Measurements from ENCODE around the gene RGS7.

Gene RGS7

DNA sequence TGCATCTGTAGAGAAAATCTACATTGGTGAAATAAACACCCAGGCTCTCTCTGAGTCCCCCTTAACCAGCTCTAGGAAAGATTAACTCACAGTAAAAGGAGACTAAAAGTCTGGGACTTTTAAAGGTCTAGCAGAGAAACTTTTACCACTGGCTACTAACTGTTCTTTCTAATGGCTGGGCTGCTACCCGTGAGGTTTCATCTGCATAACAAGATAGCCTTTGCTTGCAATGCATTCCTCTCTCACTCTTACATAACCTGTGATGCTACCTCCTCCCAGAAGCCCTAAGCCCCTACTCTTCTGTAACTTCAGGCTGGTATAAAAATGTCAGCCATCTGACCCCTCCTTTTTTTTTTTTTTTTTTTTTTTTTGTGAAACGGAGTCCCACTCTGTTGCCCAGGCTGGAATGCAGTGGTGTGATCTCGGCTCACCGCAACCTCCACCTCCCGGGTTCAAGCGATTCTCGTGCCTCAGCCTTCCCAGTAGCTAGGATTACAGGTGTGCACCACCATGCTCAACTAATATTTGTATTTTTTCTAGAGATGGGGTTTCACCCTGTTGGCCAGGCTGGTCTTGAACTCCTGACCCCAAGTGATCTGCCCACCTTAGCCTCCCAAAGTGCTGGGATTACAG, 344.2 kb downstream of the RGS7 start:
- Histone ChIP-seq H2BK15ac (ENCODE audit: low read length) (no peak overlapping the region), H4K91ac (ENCODE audit: low read depth, low read length, poor library complexity) (no peak overlapping the region), H2AK5ac (ENCODE audit: low read depth, low read length) (no peak overlapping the region), H3K18ac (ENCODE audit: low read length) (no peak overlapping the region), H3K9ac (ENCODE audit: low read depth, low read length, poor library complexity) (no peak overlapping the region), H4K8ac (ENCODE audit: low read depth, low read length) (no peak overlapping the region), H3K4ac (ENCODE audit: low read length) (no peak overlapping the region), H3K4me3 (ENCODE audit: low read length in 2 of 2) (no peak overlapping the region), H3K4me1 (ENCODE audit: control insufficient read depth in 2 of 2, insufficient read depth in 1 of 2, low read depth in 1 of 2, low read length in 2 of 2) (no peaks in the 10 kb centered on the region), H2BK120ac (ENCODE audit: low read depth, low read length) (no peak overlapping the region), H2BK5ac (ENCODE audit: low read length) (no peak overlapping the region), H3K9me3 (replicated peaks in 1 of 2; ENCODE audit: control insufficient read depth in 2 of 2, insufficient read depth in 1 of 2, low read depth in 1 of 2, low read length in 2 of 2) (no peaks in the 10 kb centered on the region), H3K36me3 (replicated peaks in 1 of 2; ENCODE audit: control insufficient read depth in 2 of 2, insufficient read depth in 2 of 2, low read length in 2 of 2) (no peaks in the 10 kb centered on the region), H3K23ac (ENCODE audit: low read depth, low read length, poor library complexity) (no peak overlapping the region), H2AFZ (ENCODE audit: low read length) (no peak overlapping the region), H3K4me2 (ENCODE audit: insufficient read depth, low read length, poor library complexity, severe bottlenecking) (no peak overlapping the region), H3K27me3 (ENCODE audit: control insufficient read depth in 3 of 3, insufficient read depth in 3 of 3, low read depth in 1 of 3, low read length in 3 of 3) (no peaks in the 10 kb centered on the region), H3K27ac (replicated peaks; ENCODE audit: low read length) (no peak overlapping the region), H3K14ac (ENCODE audit: low read length) (no peak overlapping the region), H3K79me1 (ENCODE audit: low read depth, low read length) (no peaks in the 10 kb centered on the region), H2BK12ac (ENCODE audit: low read length) (no peak overlapping the region)
- no CpG with 5 or more reads among the region's 7 CpGs for WGBS, 2 donors (ENCODE audit: extremely low coverage in 2 of 2, insufficient read length in 2 of 2, insufficient replicate concordance in 1 of 2)
- DNase-seq (ENCODE audit: low spot score) = no peak

DNA sequence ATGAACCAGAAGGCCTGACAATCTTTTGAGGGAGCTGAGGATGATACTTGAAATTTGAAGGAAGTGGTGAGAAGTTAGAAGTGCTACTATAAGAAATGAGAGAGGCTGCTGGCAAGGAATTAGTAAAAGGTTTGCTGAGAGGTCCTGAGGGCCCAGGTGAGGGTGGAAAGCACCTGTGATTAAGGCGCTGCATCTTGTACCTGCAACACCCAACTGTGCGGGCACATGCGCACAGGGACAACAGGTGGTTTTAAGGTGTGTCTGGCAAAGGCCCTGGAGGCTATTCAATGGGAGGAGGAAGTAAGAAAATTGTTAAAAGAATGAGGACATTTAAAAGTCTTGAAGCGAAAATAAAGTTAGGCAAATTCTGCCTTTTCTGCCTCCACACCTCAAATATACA, 349.3 kb downstream of the RGS7 start:
- H2AK5ac ChIP-seq (ENCODE audit: low read depth, low read length) = no peak overlapping the region
- H2AFZ ChIP-seq (ENCODE audit: low read length) = no peak overlapping the region
- H4K91ac ChIP-seq (ENCODE audit: low read depth, low read length, poor library complexity) = no peak overlapping the region
- no peak overlapping the region for H3K14ac ChIP-seq (ENCODE audit: low read length)
- H3K9me3 ChIP-seq (replicated peaks in 1 of 2; ENCODE audit: control insufficient read depth in 2 of 2, insufficient read depth in 1 of 2, low read depth in 1 of 2, low read length in 2 of 2) = no peaks in the 10 kb centered on the region
- H2BK5ac ChIP-seq (ENCODE audit: low read length) = no peak overlapping the region
- H2BK120ac ChIP-seq (ENCODE audit: low read depth, low read length) = no peak overlapping the region
- no peak overlapping the region for H3K18ac ChIP-seq (ENCODE audit: low read length)
- WGBS, 2 donors (ENCODE audit: extremely low coverage in 2 of 2, insufficient read length in 2 of 2, insufficient replicate concordance in 1 of 2) = no CpG with 5 or more reads among the region's 4 CpGs
- H3K4me3 ChIP-seq (ENCODE audit: low read length in 2 of 2) = no peak overlapping the region
- no peaks in the 10 kb centered on the region for H3K36me3 ChIP-seq (replicated peaks in 1 of 2; ENCODE audit: control insufficient read depth in 2 of 2, insufficient read depth in 2 of 2, low read length in 2 of 2)
- H3K27ac ChIP-seq (replicated peaks; ENCODE audit: low read length) = no peak overlapping the region
- no peak overlapping the region for H3K4ac ChIP-seq (ENCODE audit: low read length)
- H3K27me3 ChIP-seq (ENCODE audit: control insufficient read depth in 3 of 3, insufficient read depth in 3 of 3, low read depth in 1 of 3, low read length in 3 of 3) = no peaks in the 10 kb centered on the region
- H3K4me1 ChIP-seq (ENCODE audit: control insufficient read depth in 2 of 2, insufficient read depth in 1 of 2, low read depth in 1 of 2, low read length in 2 of 2) = no peaks in the 10 kb centered on the region
- H3K23ac ChIP-seq (ENCODE audit: low read depth, low read length, poor library complexity) = no peak overlapping the region
- H2BK12ac ChIP-seq (ENCODE audit: low read length) = no peak overlapping the region
- H2BK15ac ChIP-seq (ENCODE audit: low read length) = no peak overlapping the region
- H3K79me1 ChIP-seq (ENCODE audit: low read depth, low read length) = no peaks in the 10 kb centered on the region
- H3K9ac ChIP-seq (ENCODE audit: low read depth, low read length, poor library complexity) = no peak overlapping the region
- DNase-seq (ENCODE audit: low spot score) = no peak
- no peak overlapping the region for H3K4me2 ChIP-seq (ENCODE audit: insufficient read depth, low read length, poor library complexity, severe bottlenecking)
- H4K8ac ChIP-seq (ENCODE audit: low read depth, low read length) = no peak overlapping the region

DNA sequence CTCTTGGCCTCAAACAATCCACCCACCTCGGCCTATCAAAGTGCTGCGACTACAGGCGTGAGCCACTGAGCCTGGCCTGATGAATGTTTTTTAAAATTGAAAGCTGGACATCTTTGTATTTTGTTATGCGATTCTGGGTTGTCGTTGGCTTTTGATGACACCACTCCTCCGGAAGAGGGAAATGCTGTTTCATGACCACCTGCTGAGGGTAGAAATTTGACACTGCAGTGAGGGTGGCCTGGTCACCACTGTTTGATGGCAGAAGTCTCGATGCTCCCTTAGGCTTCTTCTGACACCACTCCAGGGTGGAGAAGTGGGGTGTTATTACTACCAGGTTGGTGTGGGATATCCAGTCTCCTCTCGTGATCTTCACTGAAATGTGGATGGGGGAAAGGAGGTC, 357.2 kb downstream of the RGS7 start:
- H4K8ac ChIP-seq (ENCODE audit: low read depth, low read length) = no peak overlapping the region
- H3K4me3 ChIP-seq (ENCODE audit: low read length in 2 of 2) = no peak overlapping the region
- no peak overlapping the region for H2BK15ac ChIP-seq (ENCODE audit: low read length)
- no peak overlapping the region for H2BK5ac ChIP-seq (ENCODE audit: low read length)
- H3K79me1 ChIP-seq (ENCODE audit: low read depth, low read length) = no peaks in the 10 kb centered on the region
- no peak overlapping the region for H3K14ac ChIP-seq (ENCODE audit: low read length)
- H3K4ac ChIP-seq (ENCODE audit: low read length) = no peak overlapping the region
- H3K4me2 ChIP-seq (ENCODE audit: insufficient read depth, low read length, poor library complexity, severe bottlenecking) = no peak overlapping the region
- H2AK5ac ChIP-seq (ENCODE audit: low read depth, low read length) = no peak overlapping the region
- no peak for DNase-seq (ENCODE audit: low spot score)
- no peak overlapping the region for H2BK12ac ChIP-seq (ENCODE audit: low read length)
- no peaks in the 10 kb centered on the region for H3K36me3 ChIP-seq (replicated peaks in 1 of 2; ENCODE audit: control insufficient read depth in 2 of 2, insufficient read depth in 2 of 2, low read length in 2 of 2)
- H3K18ac ChIP-seq (ENCODE audit: low read length) = no peak overlapping the region
- WGBS, 2 donors (ENCODE audit: extremely low coverage in 2 of 2, insufficient read length in 2 of 2, insufficient replicate concordance in 1 of 2) = no CpG with 5 or more reads among the region's 8 CpGs
- H3K9ac ChIP-seq (ENCODE audit: low read depth, low read length, poor library complexity) = no peak overlapping the region
- no peaks in the 10 kb centered on the region for H3K27me3 ChIP-seq (ENCODE audit: control insufficient read depth in 3 of 3, insufficient read depth in 3 of 3, low read depth in 1 of 3, low read length in 3 of 3)
- peaks cover 0 to 2% of the 10 kb centered on the region in 2 donors for H3K4me1 ChIP-seq (ENCODE audit: control insufficient read depth in 2 of 2, insufficient read depth in 1 of 2, low read depth in 1 of 2, low read length in 2 of 2)
- no peaks in the 10 kb centered on the region for H3K9me3 ChIP-seq (replicated peaks in 1 of 2; ENCODE audit: control insufficient read depth in 2 of 2, insufficient read depth in 1 of 2, low read depth in 1 of 2, low read length in 2 of 2)
- no peak overlapping the region for H2AFZ ChIP-seq (ENCODE audit: low read length)
- H3K27ac ChIP-seq (replicated peaks; ENCODE audit: low read length) = no peak overlapping the region
- no peak overlapping the region for H3K23ac ChIP-seq (ENCODE audit: low read depth, low read length, poor library complexity)
- no peak overlapping the region for H4K91ac ChIP-seq (ENCODE audit: low read depth, low read length, poor library complexity)
- no peak overlapping the region for H2BK120ac ChIP-seq (ENCODE audit: low read depth, low read length)

DNA sequence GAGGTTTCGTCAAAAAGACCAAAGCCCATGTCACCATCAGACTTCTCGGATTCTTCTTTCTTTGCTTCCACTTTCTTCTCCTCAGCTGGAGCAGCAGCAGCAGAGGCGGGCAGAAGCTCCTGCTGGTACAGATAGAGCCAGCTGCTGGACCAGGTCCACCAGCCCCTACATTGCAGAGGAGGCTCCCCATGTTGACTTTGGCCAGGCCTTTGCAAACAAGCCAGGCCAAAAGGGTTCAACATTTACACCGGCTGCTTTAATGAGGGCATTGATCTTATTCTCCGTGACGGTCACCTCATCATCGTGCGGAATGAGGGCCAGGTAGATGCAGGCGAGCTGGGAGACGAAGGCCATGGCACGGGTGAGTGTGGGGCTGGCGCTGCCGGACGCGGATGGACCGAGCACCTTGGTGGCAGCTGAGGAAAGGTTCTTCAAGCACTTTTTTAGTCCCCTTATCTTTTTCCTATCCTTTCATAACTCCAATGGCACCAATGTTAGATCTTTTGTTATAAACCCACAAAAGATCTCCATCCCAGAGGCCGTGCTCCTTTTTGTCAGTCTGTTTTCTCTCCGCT, 358.5 kb downstream of the RGS7 start:
- H3K9me3 ChIP-seq (replicated peaks in 1 of 2; ENCODE audit: control insufficient read depth in 2 of 2, insufficient read depth in 1 of 2, low read depth in 1 of 2, low read length in 2 of 2) = no peaks in the 10 kb centered on the region
- H3K4me3 ChIP-seq (ENCODE audit: low read length in 2 of 2) = no peak overlapping the region
- no CpG with 5 or more reads among the region's 18 CpGs for WGBS, 2 donors (ENCODE audit: extremely low coverage in 2 of 2, insufficient read length in 2 of 2, insufficient replicate concordance in 1 of 2)

More for the DNA sequence above, 358.5 kb downstream of the RGS7 start:
- Histone ChIP-seq H3K23ac (ENCODE audit: low read depth, low read length, poor library complexity) (no peak overlapping the region), H3K79me1 (ENCODE audit: low read depth, low read length) (no peaks in the 10 kb centered on the region), H2AK5ac (ENCODE audit: low read depth, low read length) (no peak overlapping the region), H2BK5ac (ENCODE audit: low read length) (no peak overlapping the region), H3K4ac (ENCODE audit: low read length) (no peak overlapping the region), H3K14ac (ENCODE audit: low read length) (no peak overlapping the region), H3K4me2 (ENCODE audit: insufficient read depth, low read length, poor library complexity, severe bottlenecking) (no peak overlapping the region), H2BK15ac (ENCODE audit: low read length) (no peak overlapping the region), H2BK12ac (ENCODE audit: low read length) (no peak overlapping the region), H4K91ac (ENCODE audit: low read depth, low read length, poor library complexity) (no peak overlapping the region), H3K9ac (ENCODE audit: low read depth, low read length, poor library complexity) (no peak overlapping the region), H3K27ac (replicated peaks; ENCODE audit: low read length) (no peak overlapping the region), H3K27me3 (ENCODE audit: control insufficient read depth in 3 of 3, insufficient read depth in 3 of 3, low read depth in 1 of 3, low read length in 3 of 3) (no peaks in the 10 kb centered on the region), H2BK120ac (ENCODE audit: low read depth, low read length) (no peak overlapping the region), H4K8ac (ENCODE audit: low read depth, low read length) (no peak overlapping the region), H3K36me3 (replicated peaks in 1 of 2; ENCODE audit: control insufficient read depth in 2 of 2, insufficient read depth in 2 of 2, low read length in 2 of 2) (no peaks in the 10 kb centered on the region), H3K18ac (ENCODE audit: low read length) (no peak overlapping the region), H3K4me1 (ENCODE audit: control insufficient read depth in 2 of 2, insufficient read depth in 1 of 2, low read depth in 1 of 2, low read length in 2 of 2) (peaks cover 0 to 2% of the 10 kb centered on the region in 2 donors), H2AFZ (ENCODE audit: low read length) (no peak overlapping the region)
- DNase-seq (ENCODE audit: low spot score) = no peak
